ENCODE results near the gene OR8K1. TPM values are rescaled to one million over a fixed set of nuclear protein-coding genes. Genes with fewer than 3 reads are reported as not detected.

Gene OR8K1
- polyA plus RNA-seq, 1 donor from 2014 or later: not detected

Other genes starting within 250 kb of the OR8K1 start
- gene OR8H2, start 242.4 kb upstream of the OR8K1 start, polyA plus RNA-seq (ENCODE audit: insufficient read depth, low read depth, low replicate concordance): not detected
- gene OR8H3, start 223.7 kb upstream of the OR8K1 start, polyA plus RNA-seq (ENCODE audit: insufficient read depth, low read depth, low replicate concordance): not detected
- not detected for gene OR8J3, start 205.8 kb upstream of the OR8K1 start, polyA plus RNA-seq (ENCODE audit: insufficient read depth, low read depth, low replicate concordance)
- not detected for gene OR8K5, start 185.7 kb upstream of the OR8K1 start, polyA plus RNA-seq (ENCODE audit: insufficient read depth, low read depth, low replicate concordance)
- gene OR5J2, start 169.4 kb upstream of the OR8K1 start, polyA plus RNA-seq (ENCODE audit: insufficient read depth, low read depth, low replicate concordance): not detected
- not detected for gene OR5T2, start 111.8 kb upstream of the OR8K1 start, polyA plus RNA-seq (ENCODE audit: insufficient read depth, low read depth, low replicate concordance)
- not detected for gene OR5T3, start 93.8 kb upstream of the OR8K1 start, polyA plus RNA-seq (ENCODE audit: insufficient read depth, low read depth, low replicate concordance)
- gene OR5T1, start 71.9 kb upstream of the OR8K1 start, polyA plus RNA-seq (ENCODE audit: insufficient read depth, low read depth, low replicate concordance): not detected
- gene OR8H1, start 53.8 kb upstream of the OR8K1 start, polyA plus RNA-seq (ENCODE audit: insufficient read depth, low read depth, low replicate concordance): not detected
- gene OR8K3, start 30.9 kb upstream of the OR8K1 start, polyA plus RNA-seq (ENCODE audit: insufficient read depth, low read depth, low replicate concordance): not detected
- gene OR8J1, start 8.3 kb downstream of the OR8K1 start, polyA plus RNA-seq (ENCODE audit: insufficient read depth, low read depth, low replicate concordance): not detected
- not detected for gene OR8U1, start 29.6 kb downstream of the OR8K1 start, polyA plus RNA-seq (ENCODE audit: insufficient read depth, low read depth, low replicate concordance)
- gene OR5AL1, start 66.7 kb downstream of the OR8K1 start, polyA plus RNA-seq (ENCODE audit: insufficient read depth, low read depth, low replicate concordance): not detected
- not detected for gene OR5M3, start 127.3 kb downstream of the OR8K1 start, polyA plus RNA-seq (ENCODE audit: insufficient read depth, low read depth, low replicate concordance)
- gene OR5M8, start 145.3 kb downstream of the OR8K1 start, polyA plus RNA-seq (ENCODE audit: insufficient read depth, low read depth, low replicate concordance): not detected
- not detected for gene OR5M11, start 197.2 kb downstream of the OR8K1 start, polyA plus RNA-seq (ENCODE audit: insufficient read depth, low read depth, low replicate concordance)
- not detected for gene OR5M10, start 231.7 kb downstream of the OR8K1 start, polyA plus RNA-seq (ENCODE audit: insufficient read depth, low read depth, low replicate concordance)